Activated CD4-positive, CD25-positive, alpha-beta regulatory T cell (primary cell): ENCODE measurements around the gene CPED1.

ENCODE experiments used
- DNase-seq, 4 experiments: peaks; one replicate each; lab custom pipeline; 2025; lab: John Stamatoyannopoulos, UW

The CPED1 gene

DNA sequence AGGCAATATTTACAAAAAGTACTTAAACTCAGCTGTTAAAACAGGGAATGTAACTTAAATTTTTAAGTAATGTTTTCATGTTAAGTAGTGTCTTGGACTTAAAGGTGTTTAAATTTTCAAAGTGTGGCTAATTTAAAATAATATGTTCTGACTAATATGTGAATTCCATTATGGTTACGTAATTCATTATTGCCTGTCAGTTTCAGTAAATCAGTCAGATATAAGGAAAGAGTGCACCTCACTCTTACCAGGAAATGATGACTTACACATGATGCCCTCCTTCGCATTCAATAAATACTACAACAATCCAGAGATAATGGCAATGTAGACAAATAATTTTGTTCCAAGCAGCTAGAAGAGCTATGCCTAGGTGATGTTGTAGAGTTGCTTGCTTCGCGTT is 271.3 kb downstream of the CPED1 start:
- DNase-seq, result no peak

DNA sequence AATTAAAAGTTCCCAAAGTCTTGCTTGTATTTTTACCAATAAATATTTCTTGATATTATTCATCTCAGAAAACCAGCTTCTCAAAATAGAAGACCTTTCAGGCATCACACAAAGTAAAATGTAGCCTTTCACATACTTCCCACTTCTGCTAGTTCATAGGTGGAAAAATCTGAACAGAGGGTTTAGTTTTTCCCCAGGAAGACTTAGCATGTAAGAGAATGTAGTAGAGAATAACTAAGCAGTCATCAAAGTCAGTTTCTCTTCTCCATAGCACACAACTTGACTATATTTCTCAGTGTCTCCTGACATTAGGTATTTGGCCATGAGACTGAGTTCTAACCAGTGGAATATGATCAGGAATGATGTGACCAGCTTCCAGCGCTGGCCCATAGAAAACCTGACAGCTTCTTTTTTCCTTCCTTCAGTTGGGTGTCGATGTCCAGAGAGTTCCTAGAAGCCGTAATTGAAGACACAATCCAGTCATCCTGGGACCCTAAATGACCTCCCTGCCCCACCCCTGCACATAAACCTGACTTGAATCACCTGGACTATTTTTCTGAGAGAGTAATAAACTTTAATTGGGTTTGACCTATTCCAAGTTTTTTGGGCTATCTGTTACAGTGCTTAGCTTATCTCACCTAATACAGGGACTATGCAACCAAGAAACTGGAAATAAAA is 272.8 kb downstream of the CPED1 start:
- DNase-seq, result no peak

DNA sequence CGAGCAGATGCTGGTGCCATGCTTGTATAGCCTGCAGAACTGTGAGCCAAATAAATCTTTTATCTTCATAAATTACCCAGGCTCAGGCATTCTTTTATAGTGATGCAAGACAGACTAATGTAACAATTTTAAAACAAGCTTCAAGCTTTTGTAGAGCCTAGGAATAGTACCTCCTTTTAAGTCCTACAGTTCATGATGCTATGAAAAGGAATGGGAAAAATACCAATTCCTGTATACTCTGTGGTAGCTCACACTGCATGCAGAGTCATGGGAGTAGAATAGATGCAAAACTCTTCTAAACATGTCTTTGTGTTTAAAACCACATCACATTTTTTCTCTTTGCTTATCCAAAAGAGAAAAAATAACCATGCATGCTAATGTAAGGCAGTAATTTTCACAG is 273.7 kb downstream of the CPED1 start:
- DNase-seq, result no peak

DNA sequence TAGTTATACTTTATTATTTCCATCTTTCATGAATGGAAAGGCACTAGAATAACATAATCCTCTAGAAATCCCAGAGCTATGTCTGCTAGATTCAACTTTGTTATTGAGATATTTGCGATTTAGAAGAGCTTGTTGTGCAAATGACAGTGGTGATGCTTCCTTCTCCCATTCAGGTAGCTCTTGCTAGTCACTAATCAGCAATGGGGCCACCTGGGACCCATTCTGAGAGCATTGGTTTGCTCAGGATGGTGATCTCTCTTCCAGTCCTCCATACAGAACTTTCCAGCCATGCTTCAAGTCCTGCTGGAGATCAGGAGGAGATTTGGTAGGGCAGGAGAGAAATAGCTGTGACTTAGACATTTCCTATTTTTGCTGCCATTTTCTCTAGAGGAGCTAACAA is 274.5 kb downstream of the CPED1 start:
- no peak for DNase-seq

DNA sequence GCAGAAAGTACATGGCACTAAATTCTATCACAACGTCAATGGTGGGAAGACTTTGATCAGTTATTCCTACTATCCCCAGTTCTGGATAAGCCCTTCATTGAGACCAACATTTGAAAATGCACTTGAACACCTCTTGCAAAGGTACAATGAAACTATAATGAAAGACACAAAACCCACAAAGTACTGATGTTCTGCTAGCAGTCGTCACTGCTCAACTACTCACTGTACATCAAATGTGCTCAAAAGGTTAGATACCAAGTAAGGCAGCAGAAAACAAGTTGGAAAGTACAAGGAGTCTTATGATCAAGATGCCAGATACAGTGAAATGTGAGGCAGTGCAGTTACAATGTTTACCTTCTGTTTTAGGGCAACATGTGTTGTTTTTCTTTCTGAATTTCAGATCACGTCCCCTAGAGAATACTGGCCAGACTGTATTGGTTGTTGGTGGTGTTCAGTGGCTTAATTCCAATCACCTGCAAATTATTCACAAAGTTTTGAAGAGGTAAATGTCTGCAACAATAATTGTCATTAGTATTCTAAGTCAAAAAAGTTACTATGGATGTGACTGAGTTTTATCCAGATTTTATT is 277.9 kb downstream of the CPED1 start:
- no peak for DNase-seq

DNA sequence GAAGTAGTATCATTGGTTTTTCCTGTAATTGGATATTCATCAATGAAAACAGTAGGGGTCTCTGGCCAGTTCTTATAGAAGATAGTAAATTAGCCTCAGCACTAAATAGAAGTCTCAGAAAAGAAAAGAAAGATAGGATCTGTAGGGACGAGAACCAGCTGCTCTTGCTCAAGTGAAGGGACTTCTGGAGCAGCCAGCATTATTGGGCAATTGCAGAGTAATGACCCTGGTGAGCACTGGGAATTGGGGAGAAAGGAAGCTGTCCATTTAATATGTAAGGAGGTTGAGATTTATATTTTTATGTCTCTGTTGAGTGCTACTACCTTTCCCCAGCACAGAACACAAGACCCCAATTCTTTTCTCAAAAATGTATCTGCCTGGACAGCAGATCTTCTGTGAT is 279.1 kb downstream of the CPED1 start:
- DNase-seq, result no peak

GRCh38 chr7:121269798-121270197 is 281.3 kb downstream of the CPED1 start:
- no peak for DNase-seq

DNA sequence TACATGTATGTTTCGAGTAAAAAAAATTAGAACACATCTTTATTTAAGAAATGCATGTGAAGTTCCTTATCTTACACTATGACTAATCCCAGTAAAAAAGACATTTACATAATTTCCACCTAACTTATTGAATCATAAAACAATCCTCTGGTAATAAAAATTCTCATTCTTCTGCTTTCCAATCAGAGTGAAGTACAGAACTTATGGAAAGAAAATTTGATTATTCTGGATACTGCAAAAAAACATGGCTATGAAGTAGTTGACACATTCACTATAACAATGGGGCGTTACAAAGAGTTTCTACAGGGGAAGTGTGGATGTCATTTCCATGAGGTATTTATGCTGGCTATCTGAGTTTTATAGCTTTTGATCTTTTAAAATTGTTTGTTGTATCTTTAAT is 282.6 kb downstream of the CPED1 start:
- DNase-seq, result no peak

GRCh38 chr7:121271916-121272315 is 283.4 kb downstream of the CPED1 start:
- DNase-seq, result no peak

- DNase-seq, result no peak
Observed at GRCh38 chr7:121272676-121273075, 284.2 kb downstream of the CPED1 start.

DNA sequence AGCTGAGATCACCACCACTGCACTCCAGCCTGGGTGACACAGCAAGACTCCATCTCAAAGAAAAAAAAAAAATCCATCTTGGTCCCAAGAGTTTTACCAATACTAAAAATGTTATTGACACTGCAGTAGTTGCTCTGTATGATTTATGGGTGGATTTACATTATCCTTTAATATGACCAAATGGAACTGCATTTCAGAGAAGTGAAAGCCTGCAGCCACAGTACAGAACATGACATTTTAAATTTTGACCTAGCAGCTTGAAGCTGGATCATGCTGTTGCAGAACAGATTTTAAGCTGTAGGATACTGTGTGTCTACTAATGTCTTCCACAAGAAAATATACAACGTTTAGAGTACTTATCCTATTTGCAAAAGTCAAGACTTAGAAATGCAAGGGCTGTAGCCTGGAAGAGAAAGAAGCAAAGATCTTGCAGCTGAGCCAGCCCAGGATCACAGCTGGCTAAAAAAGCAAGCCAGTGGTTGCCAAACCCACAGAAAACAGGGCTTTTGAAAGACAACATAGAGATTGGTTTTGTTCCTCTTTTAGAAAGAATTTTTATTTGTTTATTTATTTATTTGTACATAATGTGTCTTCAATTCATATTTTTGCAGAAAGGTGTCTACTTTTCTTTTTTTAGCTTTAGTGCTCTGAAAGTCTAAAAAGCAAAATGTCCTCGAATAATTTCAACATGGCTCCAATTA is 285.1 kb downstream of the CPED1 start:
- DNase-seq, result no peak

DNA sequence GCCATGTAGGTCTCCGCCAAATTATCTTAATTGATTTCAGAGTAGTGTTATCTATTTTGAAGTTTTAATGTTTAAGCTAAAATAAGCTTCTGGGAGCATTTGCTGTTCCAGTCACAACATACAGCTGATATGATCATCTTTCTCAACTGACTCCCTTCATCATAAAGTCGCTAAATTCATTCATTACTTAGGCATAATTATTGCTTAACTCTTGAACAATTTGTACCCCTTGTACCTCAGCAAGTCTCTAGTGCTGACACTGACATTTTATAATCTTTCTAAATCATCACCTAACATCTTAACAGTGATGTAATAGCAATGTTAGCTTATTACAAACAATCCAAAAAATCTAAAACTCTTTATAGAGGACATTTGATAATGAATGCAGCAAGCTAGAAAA is 286.0 kb downstream of the CPED1 start:
- DNase-seq, result no peak

DNA sequence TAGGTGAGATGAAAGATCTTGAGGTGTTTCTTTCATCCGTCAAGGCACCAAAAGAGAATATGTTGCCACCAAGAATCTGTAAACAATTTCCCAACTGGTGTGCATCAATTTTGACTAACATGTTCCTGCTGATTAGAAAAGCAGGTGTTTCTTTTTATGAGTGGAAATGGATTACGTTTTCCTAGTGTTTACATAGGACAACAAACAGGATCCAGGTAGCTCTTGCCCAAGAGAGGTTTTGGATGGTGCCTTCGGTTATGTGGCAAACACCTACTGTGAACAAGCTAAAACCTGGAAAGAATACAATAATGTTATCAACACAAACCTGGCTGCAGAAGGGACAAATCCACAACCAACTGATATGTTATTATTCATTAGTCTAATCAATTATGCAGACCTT is 286.7 kb downstream of the CPED1 start:
- DNase-seq, result no peak

- DNase-seq, result no peak
Observed at GRCh38 chr7:121276313-121276712, 287.8 kb downstream of the CPED1 start.

DNA sequence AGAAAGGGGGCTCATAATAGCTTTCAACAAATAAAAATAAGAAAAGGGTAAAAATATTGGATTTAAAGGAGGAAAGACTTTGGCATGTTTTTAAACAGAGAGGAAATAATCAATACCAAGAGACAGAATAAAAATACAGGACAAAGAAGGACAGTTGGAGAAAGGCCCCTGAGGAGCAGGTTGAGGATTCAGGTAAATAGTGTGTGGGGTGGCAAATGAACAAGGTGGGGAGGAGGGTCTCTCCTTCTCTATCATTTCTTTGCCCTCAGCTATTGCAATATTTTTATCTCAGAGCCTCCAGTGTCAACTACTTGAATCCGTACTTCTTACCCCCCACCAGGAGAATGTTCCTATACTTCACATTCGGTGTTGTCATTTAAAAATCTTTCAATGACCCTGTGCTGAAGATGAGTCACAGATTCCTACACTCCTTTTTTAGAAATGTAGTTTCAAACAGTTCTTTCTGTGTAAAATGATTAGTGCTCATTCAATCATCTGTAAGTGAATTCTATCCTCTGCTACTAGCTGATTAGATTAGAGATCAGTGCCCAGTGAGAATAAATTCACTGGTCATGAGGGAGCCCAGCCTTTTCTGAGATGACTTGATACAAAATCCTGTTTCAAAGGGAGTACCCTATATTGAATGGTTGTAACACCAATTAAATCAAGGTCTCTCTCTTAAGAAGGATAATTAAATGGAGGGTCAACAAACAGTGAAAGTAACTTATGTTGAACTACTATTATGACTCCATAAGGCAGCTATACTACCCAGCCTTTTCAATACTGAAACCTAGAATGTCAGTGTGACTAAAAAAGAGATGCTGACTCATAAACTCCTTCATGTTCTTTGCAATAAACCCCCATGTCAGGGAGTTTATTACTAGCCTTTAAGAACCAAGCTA is 289.9 kb downstream of the CPED1 start:
- no peak for DNase-seq

GRCh38 chr7:121279060-121279620 is 290.6 kb downstream of the CPED1 start:
- no peak for DNase-seq

DNA sequence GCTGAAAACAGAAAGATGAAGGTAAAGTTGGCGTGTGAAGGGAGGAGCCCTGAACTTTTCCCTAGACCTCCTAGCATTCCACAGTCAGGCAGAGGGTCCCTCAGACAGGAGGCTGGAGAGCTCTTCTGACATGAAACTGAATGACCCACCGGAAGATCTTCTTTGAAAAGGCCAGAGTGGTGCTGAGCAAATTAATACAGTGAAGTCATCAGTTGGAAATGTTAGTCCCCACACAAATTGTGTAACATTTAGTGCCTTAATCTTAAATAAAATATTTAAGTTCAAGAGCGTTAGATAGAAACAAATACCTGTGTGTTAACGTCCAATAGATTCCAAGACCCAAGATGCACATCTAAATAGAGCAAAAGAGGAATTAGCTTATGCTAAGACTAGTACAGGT is 291.3 kb downstream of the CPED1 start:
- DNase-seq, result no peak

GRCh38 chr7:121280656-121281055 is 292.1 kb downstream of the CPED1 start:
- no peak for DNase-seq

GRCh38 chr7:121282129-121282528 is 293.6 kb downstream of the CPED1 start:
- no peak for DNase-seq

DNA sequence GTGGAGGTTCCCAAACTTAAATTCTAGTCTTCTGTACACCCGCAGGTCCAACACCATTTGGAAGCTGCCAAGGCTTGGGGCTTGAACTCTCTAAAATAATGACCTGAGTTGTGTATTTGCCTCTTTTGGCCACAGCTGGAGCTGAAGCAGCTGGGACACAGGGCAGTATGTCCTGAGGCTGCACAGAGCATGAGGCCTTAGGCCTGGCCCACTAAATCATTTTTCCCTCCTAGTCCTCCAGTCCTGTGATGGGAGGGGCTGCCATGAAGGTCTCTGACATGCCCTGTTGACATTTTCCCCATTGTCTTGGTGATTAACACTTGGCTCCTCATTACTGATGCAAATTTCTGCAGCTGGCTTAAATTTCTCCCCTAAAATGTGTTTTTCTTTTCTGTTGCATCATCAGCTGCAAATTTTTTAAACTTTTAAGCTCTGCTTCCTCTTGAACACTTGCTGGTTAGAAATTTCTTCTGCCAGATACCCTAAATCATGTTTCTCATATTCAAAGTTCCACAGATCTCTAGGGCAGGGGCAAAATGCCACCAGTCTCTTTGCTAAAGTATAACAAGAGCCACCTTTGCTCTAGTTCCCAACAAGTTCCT is 296.7 kb downstream of the CPED1 start:
- no peak for DNase-seq

GRCh38 chr7:121286186-121286585 is 297.7 kb downstream of the CPED1 start:
- no peak for DNase-seq
